Lower lobe of right lung (tissue), 2 donors: ENCODE data around the gene PDE8A. TPM values are rescaled to one million over a fixed set of nuclear protein-coding genes. Genes with fewer than 3 reads are reported as not detected.

Source experiments
- ATAC-seq, 2 donors: fragments of 200-7000 bp; cut with Tn5 transposase; one replicate each; pipeline ENCODE4 v1.9.1; 2020 to 2022; ENCODE audit warnings: mild to moderate bottlenecking in 2 of 2, moderate library complexity in 2 of 2
- DNase-seq: peaks from one replicate; pipeline ENCODE4 v3.0.0-alpha.2; 2020
- H3K27ac ChIP-seq: fragments of 200-600 bp; one replicate; pipeline ENCODE4 v1.8.0; 2022
- H3K27me3 ChIP-seq: fragments of 200-600 bp; one replicate; pipeline ENCODE4 v1.8.0; 2022; ENCODE audit warnings: low read depth
- H3K36me3 ChIP-seq: fragments of 200-600 bp; one replicate; pipeline ENCODE4 v1.8.0; 2022; ENCODE audit warnings: mild to moderate bottlenecking
- H3K4me1 ChIP-seq: fragments of 200-600 bp; one replicate; pipeline ENCODE4 v1.8.0; 2022
- H3K4me3 ChIP-seq: fragments of 200-600 bp; one replicate; pipeline ENCODE4 v1.8.0; 2022; ENCODE audit warnings: mild to moderate bottlenecking
- H3K9me3 ChIP-seq: fragments of 200-600 bp; one replicate; pipeline ENCODE4 v1.8.0; 2022
- intact Hi-C: fragments of 100-400 bp; cut with DNase I; formaldehyde crosslinking; loops from one replicate; pipeline ENCODE4 v1.11.0; 2022
- total RNA-seq: library from RNA; stranded (reverse); fragmentation: NEBNext Ultra II Directional; extraction: Animal tissue kit (Norgen Biotek cat#: 25700); gene quantifications from one replicate; pipeline ENCODE4 v1.2.1, GENCODE V29; 2021
- TF ChIP-seq, protein P1 (sequence below): fragments of 200-600 bp; IDR thresholded peaks from one replicate; pipeline ENCODE4 v1.8.0; 2022; ENCODE audit warnings: antibody characterized with exemption, mild to moderate bottlenecking
- donor health status: DM: no; HTN: yes; CAD: no; lungs with severe emphysema.

PDE8A gene
- total RNA-seq, 1 donor from 2014 or later: 49.2 TPM

DNA sequence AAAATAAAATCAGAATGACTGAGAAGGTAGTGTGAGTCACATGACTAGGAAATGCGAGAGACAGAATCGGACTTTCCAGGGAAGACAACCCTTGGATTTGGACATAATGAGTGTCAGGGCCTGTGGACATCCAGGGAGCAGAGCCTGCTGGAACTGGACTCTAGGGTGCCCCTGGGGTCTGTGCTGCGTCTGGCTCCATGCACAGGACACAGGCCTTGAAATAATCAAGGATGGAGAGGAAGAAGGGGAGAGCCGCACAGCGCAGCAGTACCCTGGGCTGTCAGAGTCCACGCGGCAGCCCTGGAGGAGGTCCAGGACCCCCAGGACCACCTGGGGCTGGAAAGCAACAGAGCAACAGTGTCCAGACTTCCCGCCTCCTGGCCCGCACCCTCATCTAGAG is 173.7 kb downstream of the PDE8A start:
- TF ChIP-seq, protein P1, sequence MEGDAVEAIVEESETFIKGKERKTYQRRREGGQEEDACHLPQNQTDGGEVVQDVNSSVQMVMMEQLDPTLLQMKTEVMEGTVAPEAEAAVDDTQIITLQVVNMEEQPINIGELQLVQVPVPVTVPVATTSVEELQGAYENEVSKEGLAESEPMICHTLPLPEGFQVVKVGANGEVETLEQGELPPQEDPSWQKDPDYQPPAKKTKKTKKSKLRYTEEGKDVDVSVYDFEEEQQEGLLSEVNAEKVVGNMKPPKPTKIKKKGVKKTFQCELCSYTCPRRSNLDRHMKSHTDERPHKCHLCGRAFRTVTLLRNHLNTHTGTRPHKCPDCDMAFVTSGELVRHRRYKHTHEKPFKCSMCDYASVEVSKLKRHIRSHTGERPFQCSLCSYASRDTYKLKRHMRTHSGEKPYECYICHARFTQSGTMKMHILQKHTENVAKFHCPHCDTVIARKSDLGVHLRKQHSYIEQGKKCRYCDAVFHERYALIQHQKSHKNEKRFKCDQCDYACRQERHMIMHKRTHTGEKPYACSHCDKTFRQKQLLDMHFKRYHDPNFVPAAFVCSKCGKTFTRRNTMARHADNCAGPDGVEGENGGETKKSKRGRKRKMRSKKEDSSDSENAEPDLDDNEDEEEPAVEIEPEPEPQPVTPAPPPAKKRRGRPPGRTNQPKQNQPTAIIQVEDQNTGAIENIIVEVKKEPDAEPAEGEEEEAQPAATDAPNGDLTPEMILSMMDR: no peak
- no peak overlapping the region for H3K27ac ChIP-seq
- H3K36me3 ChIP-seq: no peaks in the 10 kb centered on the region
- no peaks in the 10 kb centered on the region for H3K9me3 ChIP-seq
- intact Hi-C loops: no loop called here
- H3K4me3 ChIP-seq: no peak overlapping the region
- H3K4me1 ChIP-seq: no peaks in the 10 kb centered on the region
- H3K27me3 ChIP-seq: no peaks in the 10 kb centered on the region
- ATAC-seq (no peak), DNase-seq (no peak)

DNA sequence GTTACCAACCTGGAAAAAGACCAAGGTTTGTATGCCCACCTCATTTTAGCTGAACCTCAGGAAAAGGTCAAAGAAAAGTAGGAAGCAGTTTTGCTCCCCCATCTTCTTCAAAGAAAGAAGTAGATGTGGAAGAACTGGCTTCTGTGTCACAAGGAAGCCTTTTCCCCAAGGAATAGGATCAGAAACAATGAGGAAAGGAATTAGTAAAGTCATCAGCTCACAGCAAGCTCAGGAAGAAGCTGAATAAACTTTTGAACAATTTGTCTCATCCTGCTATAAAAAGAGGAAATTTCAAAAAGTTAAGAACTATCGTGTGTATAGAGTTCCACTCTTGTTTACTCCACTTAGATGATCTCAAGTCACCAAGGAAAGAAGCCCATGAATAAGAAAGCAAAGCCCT is 174.2 kb downstream of the PDE8A start:
- ATAC-seq: no peak
- no peaks in the 10 kb centered on the region for H3K36me3 ChIP-seq
- DNase-seq: no peak
- intact Hi-C loops: no loop called here
- H3K9me3 ChIP-seq: no peaks in the 10 kb centered on the region
- no peaks in the 10 kb centered on the region for H3K4me1 ChIP-seq
- no peaks in the 10 kb centered on the region for H3K27me3 ChIP-seq
- no peak overlapping the region for H3K27ac ChIP-seq
- TF ChIP-seq, protein P1: no peak
- H3K4me3 ChIP-seq: no peak overlapping the region

DNA sequence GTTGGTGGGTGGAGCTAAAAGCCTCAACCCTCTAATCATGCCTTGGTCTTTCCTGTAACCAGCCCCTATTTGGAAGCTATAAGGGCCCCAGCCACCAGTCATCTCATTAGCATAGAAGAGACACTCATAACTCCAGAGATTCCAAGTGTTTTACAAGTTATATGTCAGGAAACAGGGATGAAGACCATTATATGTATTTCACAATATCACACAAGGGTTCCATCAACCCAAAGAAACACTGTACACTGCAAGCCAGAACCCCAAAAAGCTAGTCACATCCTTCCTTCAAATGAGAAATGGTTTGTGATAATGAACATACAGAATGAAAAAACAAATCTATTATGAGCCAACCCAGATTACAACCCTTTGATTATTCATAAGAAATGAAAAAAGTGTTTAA is 175.7 kb downstream of the PDE8A start:
- intact Hi-C loops: no loop called here
- no peaks in the 10 kb centered on the region for H3K36me3 ChIP-seq
- no peaks in the 10 kb centered on the region for H3K4me1 ChIP-seq
- H3K4me3 ChIP-seq: no peak overlapping the region
- no peaks in the 10 kb centered on the region for H3K9me3 ChIP-seq
- TF ChIP-seq, protein P1: no peak
- ATAC-seq: no peak
- no peak overlapping the region for H3K27ac ChIP-seq
- DNase-seq: no peak
- H3K27me3 ChIP-seq: no peaks in the 10 kb centered on the region

DNA sequence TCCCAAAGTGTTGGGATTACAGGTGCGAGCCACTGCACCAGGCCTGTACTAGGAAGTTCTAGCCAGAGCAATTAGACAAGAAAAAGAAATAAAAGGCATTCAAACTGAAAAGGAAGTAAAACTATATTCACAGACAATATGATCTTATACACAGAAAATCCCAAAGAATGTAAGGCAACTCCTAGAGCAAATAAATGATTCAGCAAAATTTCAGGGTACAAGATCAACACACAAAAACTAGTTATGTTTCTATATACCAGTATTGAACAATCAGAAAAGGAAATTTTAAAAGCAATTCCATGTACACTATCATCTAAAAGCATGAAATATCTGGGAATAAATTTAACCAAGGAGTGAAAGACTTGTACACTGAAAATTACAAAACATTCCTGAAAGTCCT is 180.6 kb downstream of the PDE8A start:
- Histone ChIP-seq H3K36me3 (no peaks in the 10 kb centered on the region), H3K4me3 (no peak overlapping the region), H3K27ac (no peak overlapping the region), H3K27me3 (no peaks in the 10 kb centered on the region), H3K9me3 (peaks cover 8% of the 10 kb centered on the region), H3K4me1 (no peaks in the 10 kb centered on the region)
- ATAC-seq (no peak), DNase-seq (no peak)
- TF ChIP-seq, protein P1: no peak
- intact Hi-C loops: no loop called here

DNA sequence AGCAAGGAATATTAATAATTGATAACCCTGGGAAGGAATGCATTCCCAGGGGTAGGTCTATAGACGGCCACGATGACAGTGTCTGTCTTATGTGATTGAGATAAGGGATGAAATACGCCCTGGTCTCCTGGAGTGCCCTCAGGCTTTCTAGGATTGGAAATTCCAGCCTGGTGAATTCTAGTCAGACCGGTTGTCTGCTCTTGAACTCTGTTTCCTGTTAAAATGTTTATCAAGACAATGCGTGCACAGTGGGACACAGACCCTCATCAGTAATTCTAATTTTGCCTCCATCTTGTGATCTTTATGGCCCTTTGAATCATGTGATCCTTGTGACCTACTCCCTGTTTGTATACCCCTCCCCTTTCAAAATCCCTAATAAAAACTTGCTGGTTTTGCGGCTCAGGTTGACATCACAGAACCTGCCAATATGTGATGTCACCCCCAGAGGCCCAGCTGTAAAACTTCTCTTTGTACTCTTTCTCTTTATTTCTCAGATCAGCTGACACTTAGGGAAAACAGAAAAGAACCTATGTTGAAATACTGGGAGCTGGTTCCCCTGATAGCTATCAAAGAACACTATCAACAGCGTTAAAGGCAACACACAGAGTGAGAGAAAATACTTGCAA is 183.3 kb downstream of the PDE8A start:
- Histone ChIP-seq H3K9me3 (peaks cover 8% of the 10 kb centered on the region), H3K27ac (no peak overlapping the region), H3K27me3 (peaks cover 14% of the 10 kb centered on the region), H3K36me3 (no peaks in the 10 kb centered on the region), H3K4me3 (no peak overlapping the region), H3K4me1 (peaks cover 5% of the 10 kb centered on the region)
- ATAC-seq (no peak), DNase-seq (no peak)
- intact Hi-C loops: no loop called here
- TF ChIP-seq, protein P1: no peak
